Hematopoietic multipotent progenitor cell treated with erythropoietin and hydrocortisone succinate and interleukin-3 and kit ligand, for 6 days (in vitro differentiated cells): ENCODE results near the gene IFNGR1.
"Not testable (repeated sequence)": the region's sequence is repeated elsewhere in the genome, so short reads cannot be mapped to it uniquely, and the experiment has no call there.

Experiments used
- DNase-seq: peaks from one replicate; pipeline ENCODE4 v3.0.0-alpha.2; 2015

The IFNGR1 gene

GRCh38 chr6:137210903-137211302 is 8.3 kb downstream of the IFNGR1 start:
- DNase-seq: no peak

- DNase-seq: no peak
These were observed 10.9 kb downstream of the IFNGR1 start for GRCh38 chr6:137208279-137208678.

GRCh38 chr6:137207457-137207856 is 11.7 kb downstream of the IFNGR1 start:
- not testable (repeated sequence) for DNase-seq

- DNase-seq: no peak
These were observed 12.6 kb downstream of the IFNGR1 start for GRCh38 chr6:137206577-137206976.

- DNase-seq: no peak
These were observed 15.9 kb downstream of the IFNGR1 start for GRCh38 chr6:137203256-137203655.

- DNase-seq: no peak
These were observed 17.1 kb downstream of the IFNGR1 start for GRCh38 chr6:137202078-137202477.

- no peak for DNase-seq
These were observed 18.2 kb downstream of the IFNGR1 start for GRCh38 chr6:137201006-137201405.

GRCh38 chr6:137200288-137200687 is 18.9 kb downstream of the IFNGR1 start:
- no peak for DNase-seq

- no peak for DNase-seq
These were observed 21.2 kb downstream of the IFNGR1 start for GRCh38 chr6:137197684-137198645.

- DNase-seq: no peak
These were observed 25.7 kb downstream of the IFNGR1 start for GRCh38 chr6:137193256-137194070.

GRCh38 chr6:137192821-137193220 is 26.4 kb downstream of the IFNGR1 start:
- DNase-seq: no peak

- no peak for DNase-seq
These were observed 27.5 kb downstream of the IFNGR1 start for GRCh38 chr6:137191670-137192069.

GRCh38 chr6:137191236-137191635 is 27.9 kb downstream of the IFNGR1 start:
- DNase-seq: no peak

GRCh38 chr6:137190583-137191094 is 28.5 kb downstream of the IFNGR1 start:
- DNase-seq: no peak

GRCh38 chr6:137188855-137189254 is 30.3 kb downstream of the IFNGR1 start:
- DNase-seq: peak; percentile 41

GRCh38 chr6:137185290-137185689 is 33.9 kb downstream of the IFNGR1 start:
- DNase-seq: no peak

- no peak for DNase-seq
These were observed 36.5 kb downstream of the IFNGR1 start for GRCh38 chr6:137182654-137183073.

GRCh38 chr6:137181891-137182653 is 37.1 kb downstream of the IFNGR1 start:
- DNase-seq: no peak

GRCh38 chr6:137177611-137178010 is 41.6 kb downstream of the IFNGR1 start:
- DNase-seq: no peak

- no peak for DNase-seq
These were observed 42.5 kb downstream of the IFNGR1 start for GRCh38 chr6:137176729-137177128.

GRCh38 chr6:137175868-137176245 is 43.3 kb downstream of the IFNGR1 start:
- DNase-seq: no peak

- no peak for DNase-seq
These were observed 43.9 kb downstream of the IFNGR1 start for GRCh38 chr6:137175157-137175867.
